Activated CD4-positive, alpha-beta T cell treated with anti-CD3 and anti-CD28 coated beads, Interleukin-2, amount 50 U/mL, for 4 hours (primary cell): ENCODE results near the gene STK32C.
"Not testable (repeated sequence)": the region's sequence is repeated elsewhere in the genome, so short reads cannot be mapped to it uniquely, and the experiment has no call there.

Source experiments
- DNase-seq, 2 experiments: peaks; one replicate each; pipeline ENCODE4 v3.0.0-alpha.2; 2020

Gene STK32C

GRCh38 chr10:132337854-132338253 is 30.1 kb upstream of the STK32C start:
- DNase-seq, result not testable (repeated sequence)

GRCh38 chr10:132336919-132337407 is 29.2 kb upstream of the STK32C start:
- DNase-seq, result no peak

- no peak for DNase-seq
Measured at GRCh38 chr10:132336064-132336746, 28.5 kb upstream of the STK32C start.

- DNase-seq, result no peak
Measured at GRCh38 chr10:132335189-132336063, 27.7 kb upstream of the STK32C start.

- no peak for DNase-seq
Measured at GRCh38 chr10:132334631-132335188, 27.0 kb upstream of the STK32C start.

GRCh38 chr10:132333386-132333785 is 25.6 kb upstream of the STK32C start:
- DNase-seq, result no peak

GRCh38 chr10:132332433-132332754 is 24.6 kb upstream of the STK32C start:
- no peak for DNase-seq

- DNase-seq, result peak; percentile 99
Measured at GRCh38 chr10:132331601-132332432, 24.1 kb upstream of the STK32C start, which contains the start of gene LRRC27. TSS of gene LRRC27 (plus strand) at chr10:132332193. CDS start at chr10:132333525, 1,332 bp downstream.

- DNase-seq, result no peak
Measured at GRCh38 chr10:132330486-132330833, 22.7 kb upstream of the STK32C start.

- DNase-seq, result no peak
Measured at GRCh38 chr10:132329565-132330485, 22.1 kb upstream of the STK32C start.

- DNase-seq, result no peak
Measured at GRCh38 chr10:132328738-132329137, 21.0 kb upstream of the STK32C start.

GRCh38 chr10:132328106-132328505 is 20.4 kb upstream of the STK32C start:
- no peak for DNase-seq

- peak; percentile 49 to 58 for DNase-seq
Measured at GRCh38 chr10:132326925-132327324, 19.2 kb upstream of the STK32C start.

- DNase-seq, result no peak
Measured at GRCh38 chr10:132326344-132326889, 18.7 kb upstream of the STK32C start.

GRCh38 chr10:132324186-132324585 is 16.4 kb upstream of the STK32C start:
- DNase-seq, result no peak

- no peak for DNase-seq
Measured at GRCh38 chr10:132322586-132323048, 14.9 kb upstream of the STK32C start.

- DNase-seq, result no peak
Measured at GRCh38 chr10:132321726-132322125, 14.0 kb upstream of the STK32C start.

- DNase-seq, result no peak
Measured at GRCh38 chr10:132320654-132321469, 13.1 kb upstream of the STK32C start.

- no peak for DNase-seq
Measured at GRCh38 chr10:132319853-132320653, 12.3 kb upstream of the STK32C start.
